Activated CD8-positive, alpha-beta memory T cell treated with anti-CD3 and anti-CD28 coated beads, Interleukin-2, amount 50 U/mL, for 24 hours (primary cell): Measurements from ENCODE around the gene WDR27.
"Not testable (repeated sequence)": the region's sequence is repeated elsewhere in the genome, so short reads cannot be mapped to it uniquely, and the experiment has no call there.

ENCODE experiments used
- DNase-seq: peaks from one replicate; pipeline ENCODE4 v3.0.0-alpha.2; 2020; ENCODE audit errors: extremely low read depth

WDR27 gene

GRCh38 chr6:169527306-169527705, 174.5 kb downstream of the WDR27 start:
- DNase-seq = no peak

DNA sequence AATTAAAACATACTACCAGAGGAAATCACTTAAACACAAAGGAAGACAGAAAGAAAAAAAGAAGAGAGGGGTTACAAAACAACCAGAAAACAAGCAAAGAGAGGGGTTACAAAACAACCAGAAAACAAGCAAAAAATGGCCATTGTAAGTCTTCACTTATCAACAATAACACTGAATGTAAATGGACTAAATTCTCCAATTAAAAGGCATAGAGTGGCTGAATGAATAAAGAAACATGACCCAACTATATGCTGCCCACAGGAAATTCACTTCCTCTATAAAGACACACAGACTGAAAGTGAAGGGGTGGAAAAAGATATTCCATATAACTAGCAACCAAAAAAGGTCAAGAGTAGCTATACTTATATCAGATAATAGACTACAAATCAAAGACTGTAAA, 180.0 kb downstream of the WDR27 start:
- DNase-seq = no peak

GRCh38 chr6:169520104-169520503, 181.7 kb downstream of the WDR27 start:
- no peak for DNase-seq

- DNase-seq = no peak
Measured at GRCh38 chr6:169518451-169518850, 183.4 kb downstream of the WDR27 start.

DNA sequence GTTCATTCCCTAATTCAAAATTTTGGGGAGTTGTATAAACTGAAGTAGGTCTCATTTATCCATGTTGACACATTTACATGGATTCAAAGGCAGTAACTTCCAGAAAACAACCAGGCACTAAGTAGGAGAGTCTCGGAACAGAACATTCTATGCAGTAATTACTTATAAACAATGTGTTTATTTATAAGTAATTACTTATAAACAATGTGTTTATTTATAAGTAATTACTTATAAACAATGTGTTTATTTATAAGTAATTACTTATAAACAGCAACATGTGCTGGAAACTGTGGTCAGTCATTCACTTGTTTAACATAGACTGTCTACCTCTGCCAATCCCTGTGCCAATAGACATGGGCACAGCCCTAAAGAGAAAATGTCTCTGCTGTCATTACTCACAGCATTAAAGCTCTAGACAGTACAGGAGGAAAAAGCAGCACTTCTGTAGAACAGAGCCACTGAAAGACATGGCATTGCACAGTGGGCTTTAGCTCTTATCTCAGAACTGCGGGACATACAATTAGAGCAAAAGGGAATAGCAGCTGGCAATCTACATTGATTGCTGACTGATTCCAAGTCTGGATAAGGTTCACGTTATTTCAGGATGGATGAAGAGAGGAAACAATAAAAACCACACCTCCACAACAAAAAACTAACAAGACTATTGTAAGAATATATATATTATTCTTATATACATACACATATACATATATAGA, 188.2 kb downstream of the WDR27 start:
- DNase-seq = no peak

GRCh38 chr6:169511785-169512184, 190.0 kb downstream of the WDR27 start:
- not testable (repeated sequence) for DNase-seq

DNA sequence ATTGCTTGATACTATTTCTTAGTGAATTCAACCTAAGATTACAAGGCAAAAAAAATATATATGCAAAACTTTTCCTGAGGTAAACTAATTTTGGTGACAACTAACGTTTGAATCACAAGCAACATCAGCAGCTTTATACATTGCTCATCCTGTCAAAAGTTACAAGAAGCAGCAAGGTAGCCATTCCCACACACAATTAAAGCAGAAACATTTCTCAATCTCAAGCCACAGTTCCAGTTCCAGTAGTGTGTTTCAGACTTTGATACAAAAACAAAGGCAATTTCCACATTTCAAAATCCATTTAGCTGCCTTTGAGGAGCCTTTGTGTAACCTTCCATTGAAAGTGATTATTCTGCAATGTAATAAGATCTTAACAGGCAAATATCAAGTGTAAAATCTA, 191.0 kb downstream of the WDR27 start:
- no peak for DNase-seq

DNA sequence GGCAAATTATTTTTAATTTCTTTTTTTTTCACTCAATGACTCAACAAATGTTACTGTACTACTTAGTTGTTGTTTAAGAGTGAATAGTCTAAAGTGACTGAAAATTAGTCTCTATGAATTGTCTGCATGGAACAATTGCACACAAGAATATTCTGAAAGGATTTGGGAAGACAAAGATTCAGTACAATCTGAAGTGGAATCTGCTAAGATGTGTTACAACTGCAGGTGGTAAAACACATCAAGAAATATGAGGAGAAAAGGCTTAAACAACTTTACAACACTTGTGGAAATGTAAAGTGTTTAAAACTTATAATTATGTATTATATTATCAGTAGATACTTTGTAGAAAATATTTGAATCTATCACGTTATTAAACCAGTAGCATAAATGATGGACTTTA, 193.4 kb downstream of the WDR27 start:
- DNase-seq = no peak

DNA sequence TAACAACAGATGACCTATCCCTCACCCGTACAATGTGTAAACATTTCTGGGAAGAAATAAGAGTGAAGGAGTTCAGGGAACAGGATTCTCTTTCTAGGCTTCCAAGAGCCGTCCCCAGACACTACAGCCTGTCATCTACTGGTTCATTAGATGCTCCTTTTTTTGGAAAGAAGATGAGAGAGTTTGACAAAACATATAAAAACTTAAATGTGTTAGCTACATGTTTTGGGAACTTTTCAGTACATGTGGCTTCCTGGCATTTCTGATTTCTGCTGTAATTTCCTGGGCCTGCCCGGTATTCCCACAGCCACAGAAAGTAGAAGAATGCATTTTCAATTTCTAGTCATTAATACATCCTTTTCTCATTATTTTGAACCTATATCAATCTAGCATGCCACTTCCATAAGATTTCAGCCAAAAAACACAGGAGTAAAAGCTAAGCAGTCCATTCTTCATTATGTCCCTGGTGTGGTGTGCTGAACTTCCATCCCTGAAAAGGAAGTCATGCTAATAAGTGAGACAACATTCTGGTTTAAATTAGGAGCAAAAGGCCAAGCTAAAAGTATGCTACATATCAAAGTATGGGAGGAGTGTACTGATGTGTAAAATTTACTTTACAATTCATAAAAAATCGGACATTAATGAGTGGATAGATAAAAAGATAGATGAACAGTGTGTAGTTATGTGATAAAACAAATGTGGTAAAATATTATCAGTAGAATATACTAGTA, 198.2 kb downstream of the WDR27 start:
- DNase-seq = no peak

DNA sequence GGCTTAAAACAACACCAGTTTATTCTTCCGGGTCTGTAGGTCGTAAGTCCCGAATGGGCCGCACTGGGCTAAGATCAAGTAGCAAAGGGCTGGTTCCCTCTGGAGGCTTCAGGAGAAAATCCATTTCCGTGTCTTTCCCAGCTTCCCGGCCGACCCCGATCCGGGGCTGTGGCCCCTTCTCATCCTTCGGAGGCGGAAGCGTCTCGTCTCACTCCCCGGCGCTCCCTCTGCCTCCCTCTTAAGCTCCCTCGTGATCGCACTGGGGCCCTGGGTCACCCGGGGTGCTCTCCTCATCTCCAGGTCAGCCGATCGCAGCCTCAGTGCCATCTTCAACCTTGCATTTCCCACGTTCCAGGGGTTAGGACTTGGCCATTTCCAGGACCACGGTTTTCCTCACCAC, 199.4 kb downstream of the WDR27 start:
- DNase-seq = no peak

DNA sequence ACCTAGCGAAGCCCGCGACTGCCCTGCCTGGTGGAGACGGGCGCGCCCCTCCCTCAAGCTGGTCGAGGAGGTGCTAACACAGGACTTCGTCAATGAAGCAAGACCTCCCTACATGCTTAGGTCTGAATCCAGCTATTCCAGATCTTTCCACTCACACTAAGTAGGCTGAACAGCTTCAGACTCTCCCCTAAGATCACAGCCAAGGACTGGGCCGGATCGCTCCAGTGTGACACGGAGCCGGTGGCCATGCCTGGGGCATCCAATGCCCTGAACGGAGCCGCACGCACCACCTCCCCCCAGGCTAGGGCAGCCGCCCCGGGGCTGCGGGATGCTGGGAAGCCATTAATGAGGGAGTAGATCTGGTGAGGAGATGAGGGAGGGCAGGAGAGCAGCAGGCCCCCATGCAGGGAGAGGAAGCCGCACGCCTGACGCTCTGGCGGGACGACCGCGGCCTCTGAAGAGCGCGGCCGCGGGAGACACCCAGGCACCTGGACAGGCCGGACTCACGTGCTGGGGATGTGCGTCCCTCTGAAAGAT, 200.0 kb downstream of the WDR27 start:
- no peak for DNase-seq

DNA sequence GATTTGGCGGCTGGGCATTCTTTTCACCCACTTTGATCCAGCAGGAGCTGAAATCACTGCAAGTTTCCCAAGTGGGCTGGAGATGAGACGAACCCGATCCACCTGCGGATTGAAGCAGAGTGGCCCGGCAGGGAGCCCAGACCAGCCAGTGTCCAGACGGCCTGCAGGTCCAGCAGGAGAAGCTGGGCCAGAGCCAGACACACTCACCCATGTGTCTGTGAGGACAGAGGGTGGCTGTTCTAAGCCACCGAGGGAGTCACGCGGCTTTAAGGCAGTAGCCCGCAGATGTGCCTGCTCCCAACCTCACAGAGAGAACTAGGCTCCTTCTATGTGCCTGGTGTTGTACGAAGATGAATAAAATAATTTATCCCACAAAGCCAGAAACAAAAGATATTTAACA, 200.7 kb downstream of the WDR27 start:
- no peak for DNase-seq

DNA sequence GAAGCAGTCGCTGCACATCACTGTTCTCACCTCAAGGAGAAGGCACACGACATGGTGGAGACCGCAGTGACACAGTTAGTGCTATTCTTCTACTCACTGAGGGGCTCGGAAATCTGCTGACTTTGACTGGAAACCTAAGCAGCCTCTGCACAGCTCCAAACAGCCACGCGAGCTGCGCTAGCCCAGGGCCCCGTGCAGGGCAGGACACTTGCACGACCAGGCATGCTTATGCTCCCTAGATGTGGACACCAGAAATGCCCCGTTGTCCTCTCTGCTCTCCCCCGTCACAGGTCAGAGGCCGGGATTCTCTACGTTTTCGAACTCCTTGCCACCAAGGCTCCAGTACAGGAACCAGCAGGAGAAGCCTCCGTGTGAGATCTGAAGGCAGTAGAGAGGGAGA, 201.1 kb downstream of the WDR27 start:
- DNase-seq = no peak

DNA sequence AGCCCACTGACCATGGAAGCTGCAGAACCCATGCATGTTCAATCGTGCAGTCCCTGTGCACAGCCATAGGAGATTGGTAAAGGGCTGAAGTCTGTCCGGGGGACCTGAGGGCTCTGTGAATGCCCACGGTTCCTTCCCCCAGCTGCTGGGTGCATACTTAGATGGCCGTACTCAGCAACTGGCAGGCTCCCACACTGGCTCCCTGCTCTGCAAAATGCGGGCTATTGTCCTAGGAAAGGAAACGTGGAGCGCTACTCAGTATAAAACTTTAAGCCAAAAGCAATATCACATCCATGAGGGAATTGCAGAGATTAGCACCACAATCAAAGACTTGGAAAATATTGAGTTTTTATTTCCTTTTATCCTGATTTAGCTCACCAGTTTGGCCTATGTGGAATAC, 202.0 kb downstream of the WDR27 start:
- no peak for DNase-seq

DNA sequence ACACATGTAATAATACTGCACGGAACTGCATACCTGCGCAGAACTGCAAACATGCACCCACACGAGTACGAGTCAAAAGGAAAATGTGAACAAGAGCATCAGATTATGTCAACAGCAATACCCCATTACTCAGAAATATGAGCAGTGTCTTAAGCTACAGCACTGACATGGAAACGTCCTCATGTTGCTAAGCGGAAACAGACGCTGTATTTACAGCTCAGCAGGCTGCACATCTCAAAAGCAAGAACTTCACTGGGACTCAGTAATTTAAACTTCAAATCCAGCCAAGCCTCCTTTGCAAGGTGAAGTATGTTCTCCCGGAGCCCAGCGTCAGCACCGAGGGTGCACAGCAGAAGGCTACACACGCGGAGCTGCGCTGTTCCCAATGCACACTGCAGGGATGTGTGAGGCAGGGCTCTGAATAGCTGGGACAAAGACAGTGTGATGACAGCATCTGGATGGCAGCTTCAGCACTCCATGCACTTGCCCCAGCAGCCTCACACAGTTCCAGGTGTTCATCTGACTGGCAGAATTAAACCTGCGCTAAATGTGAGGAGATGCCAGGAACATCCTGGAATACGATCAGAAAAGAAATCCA, 202.8 kb downstream of the WDR27 start:
- no peak for DNase-seq

GRCh38 chr6:169495601-169496000, 206.2 kb downstream of the WDR27 start:
- no peak for DNase-seq

GRCh38 chr6:169494038-169494437, 207.8 kb downstream of the WDR27 start:
- no peak for DNase-seq

GRCh38 chr6:169491482-169491881, 210.3 kb downstream of the WDR27 start:
- no peak for DNase-seq

GRCh38 chr6:169490830-169491229, 211.0 kb downstream of the WDR27 start:
- DNase-seq = no peak

GRCh38 chr6:169490246-169490641, 211.6 kb downstream of the WDR27 start:
- DNase-seq = no peak

DNA sequence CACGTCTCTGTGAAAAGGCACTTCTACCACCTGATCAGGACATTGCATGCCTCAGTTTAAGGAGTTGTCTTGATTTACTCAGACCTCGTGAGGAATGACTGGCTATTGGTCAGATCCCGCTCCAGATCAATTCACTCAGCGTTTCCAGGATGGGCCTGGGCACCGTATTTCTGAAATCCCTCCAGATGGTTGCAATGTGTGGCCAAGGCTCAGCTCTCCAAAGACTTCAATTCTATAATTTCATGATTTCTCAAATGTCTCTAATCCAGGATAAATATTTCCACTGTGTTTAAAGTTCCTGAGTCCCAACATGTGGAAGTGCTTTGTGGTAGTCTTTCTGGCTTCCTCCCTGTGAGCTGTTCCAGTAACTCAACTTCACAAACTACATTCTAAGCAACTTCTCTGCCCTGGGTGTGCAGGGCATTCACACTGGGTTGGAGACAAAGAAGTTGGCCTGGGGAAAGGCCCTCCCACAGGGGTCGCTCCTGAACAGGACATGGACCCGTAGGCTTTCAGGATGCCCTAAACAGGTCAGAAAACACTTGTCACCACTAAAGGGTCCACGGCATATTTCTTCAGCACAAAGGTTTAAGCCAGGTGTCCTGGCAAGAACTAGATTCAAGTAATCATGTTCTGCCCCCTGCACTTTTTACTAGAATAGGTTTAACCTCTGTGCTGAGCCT, 212.1 kb downstream of the WDR27 start:
- no peak for DNase-seq
